ENCODE results near the gene ARPP21. TPM values are rescaled to one million over a fixed set of nuclear protein-coding genes. Genes with fewer than 3 reads are reported as not detected.

ARPP21 gene
- total and polyA plus RNA-seq, 2 experiments from 2014 or later, result not detected

GRCh38 chr3:35745802-35746484, 106.6 kb downstream of the ARPP21 start:
- Histone ChIP-seq H3K9me3 (ENCODE audit: low read depth) (no peaks in the 10 kb centered on the region), H3K9ac (no peak overlapping the region), H4K20me1 (ENCODE audit: insufficient read depth) (no peaks in the 10 kb centered on the region), H3K27me3 (replicated peaks; ENCODE audit: insufficient read depth) (no peaks in the 10 kb centered on the region), H3K4me2 (ENCODE audit: unreplicated experiment) (no peak overlapping the region), H3K79me2 (ENCODE audit: insufficient read depth) (no peaks in the 10 kb centered on the region), H3K27ac (no peak overlapping the region), H3F3A (ENCODE audit: insufficient read depth) (no peaks in the 10 kb centered on the region), H3K9me2 (ENCODE audit: insufficient read depth) (no peaks in the 10 kb centered on the region), H3K36me3 (ENCODE audit: low read depth) (no peaks in the 10 kb centered on the region), H3K4me1 (ENCODE audit: insufficient read depth) (no peaks in the 10 kb centered on the region), H3K4me3 (no peak overlapping the region), H2AFZ (no peak overlapping the region)
- in situ Hi-C loops (cut with MboI), result no loop called here
- DNase-seq, result no peak
- WGBS, 2 experiments (ENCODE audit: low coverage in 1 of 2, low lambda C conversion rate in 2 of 2, missing lambda C conversion rate in 2 of 2), result 10 to 19% methylated on average over 2 of the region's 2 CpGs
- TF ChIP-seq EZH2phosphoT487 (IDR thresholded peaks at IDR 0.05; ENCODE audit: insufficient read depth, low read depth), result no peak
- no peak for TF ChIP-seq EZH2 (IDR thresholded peaks at IDR 0.05; ENCODE audit: insufficient read depth, poor library complexity, severe bottlenecking)

DNA sequence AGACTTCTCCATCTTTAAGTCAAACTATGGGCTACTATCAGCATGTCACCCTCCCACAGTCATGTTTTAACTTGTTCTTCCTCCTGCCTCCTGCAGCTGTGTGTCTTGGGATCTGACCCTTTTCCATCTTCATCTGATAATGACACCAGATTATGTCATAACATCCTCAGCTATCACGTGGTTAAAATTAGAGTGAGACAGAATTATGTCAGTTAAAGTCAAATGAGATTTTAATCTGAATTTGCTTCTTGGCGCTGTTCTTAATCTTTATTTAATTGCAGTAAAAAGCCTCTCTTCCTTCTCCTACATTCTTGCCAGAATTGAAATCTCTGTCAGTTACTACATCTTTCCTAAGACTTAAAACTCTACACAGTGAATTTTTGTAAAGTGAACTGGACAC, 107.2 kb downstream of the ARPP21 start:
- no peaks in the 10 kb centered on the region for H3K36me3 ChIP-seq (ENCODE audit: low read depth)
- H3K4me3 ChIP-seq, result no peak overlapping the region
- no peaks in the 10 kb centered on the region for H3K79me2 ChIP-seq (ENCODE audit: insufficient read depth)
- TF ChIP-seq EZH2 (IDR thresholded peaks at IDR 0.05; ENCODE audit: insufficient read depth, poor library complexity, severe bottlenecking) (no peak), EZH2phosphoT487 (IDR thresholded peaks at IDR 0.05; ENCODE audit: insufficient read depth, low read depth) (no peak)
- in situ Hi-C loops (cut with MboI), result no loop called here
- 10 to 12% methylated on average over 2 of the region's 2 CpGs for WGBS, 2 experiments (ENCODE audit: low coverage in 1 of 2, low lambda C conversion rate in 2 of 2, missing lambda C conversion rate in 2 of 2)
- H3K9me3 ChIP-seq (ENCODE audit: low read depth), result no peaks in the 10 kb centered on the region
- H3K4me2 ChIP-seq (ENCODE audit: unreplicated experiment), result no peak overlapping the region
- no peak overlapping the region for H3K9ac ChIP-seq
- no peaks in the 10 kb centered on the region for H3K4me1 ChIP-seq (ENCODE audit: insufficient read depth)
- no peak overlapping the region for H3K27ac ChIP-seq
- H2AFZ ChIP-seq, result no peak overlapping the region
- no peak for DNase-seq
- no peaks in the 10 kb centered on the region for H4K20me1 ChIP-seq (ENCODE audit: insufficient read depth)
- no peaks in the 10 kb centered on the region for H3K9me2 ChIP-seq (ENCODE audit: insufficient read depth)
- no peaks in the 10 kb centered on the region for H3K27me3 ChIP-seq (replicated peaks; ENCODE audit: insufficient read depth)
- no peaks in the 10 kb centered on the region for H3F3A ChIP-seq (ENCODE audit: insufficient read depth)

- in situ Hi-C loops (cut with MboI), result no loop called here
- no peak overlapping the region for H3K27ac ChIP-seq
- H3K9ac ChIP-seq, result no peak overlapping the region
- no peaks in the 10 kb centered on the region for H4K20me1 ChIP-seq (ENCODE audit: insufficient read depth)
- TF ChIP-seq EZH2 (IDR thresholded peaks at IDR 0.05; ENCODE audit: insufficient read depth, poor library complexity, severe bottlenecking) (no peak), EZH2phosphoT487 (IDR thresholded peaks at IDR 0.05; ENCODE audit: insufficient read depth, low read depth) (no peak)
- no peak overlapping the region for H3K4me3 ChIP-seq
- H3F3A ChIP-seq (ENCODE audit: insufficient read depth), result no peaks in the 10 kb centered on the region
- H3K4me1 ChIP-seq (ENCODE audit: insufficient read depth), result no peaks in the 10 kb centered on the region
- H3K79me2 ChIP-seq (ENCODE audit: insufficient read depth), result no peaks in the 10 kb centered on the region
- no peaks in the 10 kb centered on the region for H3K27me3 ChIP-seq (replicated peaks; ENCODE audit: insufficient read depth)
- no peak overlapping the region for H3K4me2 ChIP-seq (ENCODE audit: unreplicated experiment)
- H3K36me3 ChIP-seq (ENCODE audit: low read depth), result no peaks in the 10 kb centered on the region
- H3K9me2 ChIP-seq (ENCODE audit: insufficient read depth), result no peaks in the 10 kb centered on the region
- H2AFZ ChIP-seq, result no peak overlapping the region
- no peaks in the 10 kb centered on the region for H3K9me3 ChIP-seq (ENCODE audit: low read depth)
- DNase-seq, result no peak
Observed at GRCh38 chr3:35748144-35748543, 108.8 kb downstream of the ARPP21 start.

DNA sequence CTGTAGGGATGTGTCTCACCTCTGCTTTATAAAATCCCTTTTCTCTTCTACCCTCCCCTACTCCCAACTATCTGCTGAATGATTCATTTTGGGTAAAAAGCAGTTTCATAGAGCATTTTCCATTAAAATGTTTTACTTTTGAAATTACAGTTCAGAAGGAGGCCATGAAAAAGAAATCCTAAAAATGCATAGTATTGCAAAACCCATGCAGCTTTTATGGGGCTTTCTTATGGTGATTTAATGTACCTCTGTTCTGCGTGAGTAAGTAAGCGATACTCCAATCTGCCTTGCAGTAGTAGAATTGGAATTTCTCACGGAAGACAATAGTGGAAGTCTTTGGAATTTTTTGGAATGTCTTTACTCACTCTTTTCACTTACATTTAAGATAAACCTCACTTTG, 111.9 kb downstream of the ARPP21 start:
- WGBS, 2 experiments (ENCODE audit: low coverage in 1 of 2, low lambda C conversion rate in 2 of 2, missing lambda C conversion rate in 2 of 2), result 29 to 32% methylated on average over 3 of the region's 3 CpGs

More for the DNA sequence above, 111.9 kb downstream of the ARPP21 start:
- H3K27me3 ChIP-seq (replicated peaks; ENCODE audit: insufficient read depth), result no peaks in the 10 kb centered on the region
- H3K4me1 ChIP-seq (ENCODE audit: insufficient read depth), result no peaks in the 10 kb centered on the region
- no peaks in the 10 kb centered on the region for H3K79me2 ChIP-seq (ENCODE audit: insufficient read depth)
- H3K9ac ChIP-seq, result no peak overlapping the region
- H3K9me3 ChIP-seq (ENCODE audit: low read depth), result no peaks in the 10 kb centered on the region
- no peaks in the 10 kb centered on the region for H3F3A ChIP-seq (ENCODE audit: insufficient read depth)
- DNase-seq, result no peak
- H3K4me2 ChIP-seq (ENCODE audit: unreplicated experiment), result no peak overlapping the region
- no peak overlapping the region for H3K27ac ChIP-seq
- no peaks in the 10 kb centered on the region for H4K20me1 ChIP-seq (ENCODE audit: insufficient read depth)
- H3K4me3 ChIP-seq, result no peak overlapping the region
- TF ChIP-seq EZH2 (IDR thresholded peaks at IDR 0.05; ENCODE audit: insufficient read depth, poor library complexity, severe bottlenecking), result no peak
- no peak for TF ChIP-seq EZH2phosphoT487 (IDR thresholded peaks at IDR 0.05; ENCODE audit: insufficient read depth, low read depth)
- H2AFZ ChIP-seq, result no peak overlapping the region
- in situ Hi-C loops (cut with MboI), result no loop called here
- H3K9me2 ChIP-seq (ENCODE audit: insufficient read depth), result no peaks in the 10 kb centered on the region
- no peaks in the 10 kb centered on the region for H3K36me3 ChIP-seq (ENCODE audit: low read depth)
